ENCODE data around the gene TOR1AIP2. TPM values are rescaled to one million over a fixed set of nuclear protein-coding genes. Genes with fewer than 3 reads are reported as not detected.

The TOR1AIP2 gene
- total and polyA plus RNA-seq, 2 of the 13 experiments (the other 11 are each of a cell fraction or from before 2014, with no cell fraction given): 35.2 to 65.8 TPM

DNA sequence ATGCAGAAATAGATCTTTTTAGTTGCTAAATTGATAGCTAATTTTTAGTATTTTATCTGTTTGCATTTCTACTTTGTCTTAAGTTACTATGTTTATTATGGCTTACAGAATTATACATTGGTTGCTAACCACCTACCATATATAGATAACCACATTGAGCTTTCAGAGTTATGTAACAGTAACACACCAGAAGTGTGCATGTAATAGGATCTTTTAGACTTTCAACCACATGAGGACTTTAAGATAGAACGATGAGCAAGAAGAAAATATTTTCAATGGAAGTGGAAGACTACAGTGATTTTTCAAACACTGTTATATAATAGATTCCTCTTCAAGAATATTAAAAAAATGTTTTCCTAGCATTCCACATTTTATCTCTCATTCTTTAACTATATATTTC is 33.3 kb upstream of the TOR1AIP2 start (continued):
- TF ChIP-seq PITX1 (CRISPR knock-in tag; IDR thresholded peaks at IDR 0.05) (no peak), PAF1 (CRISPR knock-in tag; IDR thresholded peaks at IDR 0.05) (no peak), SAP130 (CRISPR knock-in tag; IDR thresholded peaks at IDR 0.05; ENCODE audit: low read depth) (no peak), FOXC1 (CRISPR knock-in tag; IDR thresholded peaks at IDR 0.05; ENCODE audit: borderline replicate concordance) (no peak), ZBTB7A (CRISPR knock-in tag; IDR thresholded peaks at IDR 0.05) (no peak), KIAA2018 (CRISPR knock-in tag; IDR thresholded peaks at IDR 0.05; ENCODE audit: borderline replicate concordance) (no peak), MAZ (IDR thresholded peaks at IDR 0.05; ENCODE audit: borderline replicate concordance, low read depth, low read length) (no peak), MAZ (CRISPR knock-in tag; IDR thresholded peaks at IDR 0.05; ENCODE audit: low read depth) (no peak)
- TF ChIP-seq, protein P1, sequence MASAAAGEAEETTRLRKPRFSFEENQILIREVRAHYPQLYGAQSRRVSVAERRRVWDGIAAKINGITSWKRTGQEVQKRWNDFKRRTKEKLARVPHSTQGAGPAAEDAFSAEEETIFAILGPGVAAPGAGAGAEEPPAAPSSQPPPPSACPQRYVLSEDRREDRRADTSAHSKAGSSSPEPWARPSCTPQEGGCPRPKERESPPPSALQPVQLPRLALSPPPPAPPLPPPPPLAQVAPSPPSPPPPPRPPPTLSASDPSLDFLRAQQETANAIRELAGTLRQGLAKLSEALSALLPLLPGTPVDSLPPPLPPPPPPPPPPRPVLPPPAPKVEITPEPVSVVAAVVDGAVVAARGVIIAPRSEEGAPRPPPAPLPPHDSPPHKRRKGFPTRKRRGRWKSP (CRISPR knock-in tag; IDR thresholded peaks at IDR 0.05): no peak

Measured in HepG2 (cell line).